ENCODE measurements around the gene LRRC70.
"Not testable (repeated sequence)": the region's sequence is repeated elsewhere in the genome, so short reads cannot be mapped to it uniquely, and the experiment has no call there.

The LRRC70 gene

GRCh38 chr5:62608529-62609511 lies 30.2 kb downstream of the LRRC70 start:
- no peak for DNase-seq

DNA sequence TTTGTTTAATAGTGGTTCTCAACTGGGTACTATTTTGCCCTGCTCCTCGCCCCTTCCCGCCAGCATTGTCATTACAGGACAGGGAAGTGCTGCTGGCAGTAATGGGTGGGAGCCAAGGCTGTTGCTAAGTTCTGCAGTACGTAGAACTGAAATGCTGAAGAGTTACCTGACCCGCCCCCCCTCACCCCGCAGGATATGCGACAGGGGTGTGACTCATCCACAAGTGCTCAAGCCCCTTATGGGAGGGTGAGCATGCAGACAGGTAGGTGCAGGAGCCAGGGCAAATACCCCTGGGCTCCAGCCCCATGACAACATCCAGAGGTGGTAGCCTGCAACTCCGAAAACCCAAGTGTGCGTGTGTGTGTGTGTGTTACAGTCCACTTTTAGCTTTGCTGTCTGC lies 35.7 kb downstream of the LRRC70 start:
- DNase-seq, result no peak

DNA sequence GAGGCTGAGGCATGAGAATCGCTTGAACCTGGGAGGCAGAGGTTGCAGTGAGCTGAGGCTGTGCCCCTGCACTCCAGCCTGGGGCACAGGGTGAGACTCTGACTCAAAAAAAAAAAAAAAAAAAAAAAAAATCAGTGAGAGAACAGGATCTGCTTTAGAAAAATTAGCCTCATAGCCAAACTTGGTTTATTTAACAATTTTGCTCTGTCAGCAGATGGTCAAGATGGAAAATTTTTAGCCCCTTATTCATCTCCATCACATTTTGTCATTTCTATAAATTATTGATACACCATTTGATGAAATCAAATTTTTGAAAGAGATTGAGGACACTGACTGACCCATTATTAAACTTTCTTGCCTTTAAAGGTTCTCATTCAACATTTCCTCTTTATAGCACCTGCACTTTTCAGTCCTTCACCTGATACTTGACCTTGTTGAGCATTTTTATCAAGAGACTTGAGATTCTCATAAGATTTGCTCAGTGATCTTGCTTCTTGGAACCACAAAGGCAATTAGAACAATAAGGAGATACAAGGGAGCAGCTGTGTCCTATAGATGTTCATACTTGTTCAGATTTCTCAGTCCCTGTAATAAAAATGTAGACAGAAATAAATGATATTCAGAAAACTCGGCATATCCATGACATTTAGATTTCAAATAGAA lies 38.1 kb downstream of the LRRC70 start:
- DNase-seq, result no peak

GRCh38 chr5:62617943-62618342 lies 39.3 kb downstream of the LRRC70 start:
- no peak for DNase-seq

DNA sequence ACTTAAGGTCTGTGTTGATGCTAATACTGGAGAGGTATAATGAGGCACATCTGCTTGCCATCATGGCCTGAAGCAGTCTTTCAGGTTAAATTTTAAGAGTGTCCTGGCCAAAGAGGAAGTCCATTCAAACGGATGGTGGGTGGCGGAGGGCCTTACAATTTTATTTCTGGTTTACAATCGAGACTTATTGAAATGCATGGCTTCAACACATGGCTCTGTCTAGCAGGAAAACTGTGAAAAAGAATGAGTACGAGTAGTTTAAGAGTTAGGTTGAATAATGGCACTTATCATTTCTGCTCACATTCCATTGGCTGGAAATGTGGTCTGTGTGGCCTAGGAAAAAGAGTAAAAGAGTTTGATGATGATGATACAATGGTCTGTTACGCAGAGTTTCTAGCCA lies 42.1 kb downstream of the LRRC70 start:
- no peak for DNase-seq

DNA sequence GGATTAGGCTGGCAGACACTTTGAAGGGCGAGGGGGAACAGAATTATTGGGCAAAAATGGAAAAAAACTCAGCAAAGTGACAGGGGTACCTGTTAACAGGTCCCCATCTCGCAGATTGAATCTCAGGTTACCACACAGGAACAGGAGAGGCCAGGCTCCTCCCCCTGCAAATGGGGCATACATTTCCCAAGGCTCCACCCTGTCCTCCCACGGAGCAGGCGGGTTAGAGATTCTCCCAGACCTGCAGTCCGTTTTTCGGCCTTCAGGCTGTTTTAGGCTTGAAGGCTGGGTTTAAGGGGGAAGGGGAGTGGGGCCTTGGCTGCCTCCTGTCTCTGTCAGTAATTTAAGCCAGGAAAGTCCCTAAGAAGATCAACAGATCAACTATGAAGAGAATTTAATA lies 42.7 kb downstream of the LRRC70 start:
- no peak for DNase-seq

DNA sequence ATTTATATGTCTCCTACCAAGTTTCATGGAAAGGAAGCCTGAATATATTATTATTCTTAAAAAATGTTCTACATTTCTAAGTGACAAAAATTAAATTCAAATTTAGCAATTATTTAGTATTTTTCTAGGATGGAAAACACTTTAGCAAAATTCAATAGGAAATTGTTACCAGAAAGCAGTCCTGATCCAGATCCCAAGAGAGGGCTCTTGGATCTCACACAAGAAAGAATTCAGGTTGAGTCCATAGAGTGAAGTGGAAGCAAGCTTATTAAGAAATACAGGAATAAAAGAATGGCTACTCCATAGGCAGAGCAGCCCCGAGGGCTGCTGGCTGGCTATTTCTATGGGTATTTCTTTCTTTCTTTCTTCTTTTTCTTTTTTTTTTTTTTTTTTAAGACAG lies 44.7 kb downstream of the LRRC70 start:
- no peak for DNase-seq

DNA sequence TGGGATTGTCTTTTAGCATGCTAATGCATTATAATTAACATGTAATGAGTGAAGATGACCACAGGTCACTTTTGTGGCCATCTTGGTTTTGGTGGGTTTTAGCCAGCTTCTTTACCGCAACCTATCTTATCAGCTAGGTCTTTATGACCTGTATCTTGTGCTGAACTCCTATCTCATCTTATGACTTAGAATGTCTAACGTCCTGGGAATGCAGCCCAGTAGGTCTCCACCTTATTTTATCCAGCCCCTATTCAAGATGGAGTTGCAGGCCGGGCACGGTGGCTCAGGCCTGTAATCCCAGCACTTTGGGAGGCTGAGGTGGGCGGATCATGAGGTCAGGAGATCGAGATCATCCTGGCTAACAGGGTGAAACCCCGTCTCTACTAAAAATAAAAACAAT lies 45.8 kb downstream of the LRRC70 start:
- DNase-seq, result not testable (repeated sequence)

GRCh38 chr5:62626534-62626933 lies 47.9 kb downstream of the LRRC70 start:
- no peak for DNase-seq

- no peak for DNase-seq
These were observed 48.5 kb downstream of the LRRC70 start for GRCh38 chr5:62627121-62627520.

DNA sequence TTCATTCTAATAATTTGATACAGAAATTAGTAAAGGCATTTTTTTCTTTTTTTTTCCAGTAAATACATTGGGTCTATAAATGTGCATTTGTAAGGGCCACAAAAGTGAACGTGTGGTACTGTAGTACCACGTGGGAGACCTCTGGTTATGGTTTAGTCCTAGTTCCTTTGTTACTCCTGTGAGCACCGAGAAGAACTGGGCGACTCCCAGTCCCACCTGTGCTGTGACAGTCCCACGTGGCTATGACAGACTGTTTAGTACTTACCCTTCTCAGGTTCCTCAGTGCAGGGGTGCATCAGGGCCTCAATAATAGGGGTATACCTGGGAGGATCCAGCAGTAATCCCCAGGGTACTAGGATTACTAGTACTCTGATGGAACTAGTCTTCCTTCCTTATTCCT lies 49.3 kb downstream of the LRRC70 start:
- no peak for DNase-seq

Data from DMS 273 treated with DMSO at 0.1 percent for 48 hours (cell line).